Endothelial cell of umbilical vein (primary cell): Measurements from ENCODE around the gene CGAS. TPM values are rescaled to one million over a fixed set of nuclear protein-coding genes. Genes with fewer than 3 reads are reported as not detected.

ENCODE experiments used
- BruUV-seq: library from RNA; stranded (reverse); fragments of 400-500 nt; replicated peaks from 2 replicates; lab custom pipeline; 2021; lab: Mats Ljungman, UMichigan
- CTCF ChIA-PET: fragments of 300-600, 350-600 bp; sonication (Branson Sonifier 250); formaldehyde crosslinking; loops from one replicate; lab custom pipeline; 2021; ENCODE audit warnings: antibody characterized with exemption, inconsistent platforms; lab: Charles Lee
- POLR2A ChIA-PET: fragments of 300-600, 350-600 bp; sonication (Branson Sonifier 250); formaldehyde crosslinking; loops from one replicate; lab custom pipeline; 2021; ENCODE audit warnings: antibody characterized with exemption, inconsistent platforms; lab: Charles Lee
- DNase-seq: peaks from one replicate; pipeline ENCODE4 v3.0.0-alpha.2; 2011; ENCODE audit warnings: low read depth, low spot score
- FAIRE-seq: peaks from 2 replicates; lab custom pipeline; 2011; peaks lifted over from hg19 to GRCh38; lab: Jason Lieb, UNC
- H2AFZ ChIP-seq: 2 replicates; pipeline ENCODE4 v1.6.0; 2012; ENCODE audit warnings: low read depth, low read length, control low read depth, inconsistent platforms
- H3K27ac ChIP-seq: 2 replicates; pipeline ENCODE4 v1.5.1; 2011; ENCODE audit warnings: low read depth, mild to moderate bottlenecking, control low read depth, low read length, moderate library complexity; ENCODE audit not compliant: insufficient read depth
- H3K27me3 ChIP-seq, 2 experiments: 2 replicates each; pipeline versions ENCODE4 v1.6.0 to v1.6.1; 2011; ENCODE audit warnings: low read length in 2 of 2, mixed read lengths in 1 of 2; ENCODE audit not compliant: control insufficient read depth in 2 of 2, insufficient read depth in 2 of 2
- H3K36me3 ChIP-seq, 2 experiments: 2 replicates in 1 of 2; 3 replicates in 1 of 2; pipeline ENCODE4 v1.5.1; 2011; ENCODE audit warnings: low read length in 2 of 2, mild to moderate bottlenecking in 1 of 2, moderate library complexity in 1 of 2; ENCODE audit not compliant: control insufficient read depth in 2 of 2, insufficient read depth in 2 of 2; ENCODE audit errors: extremely low read depth in 1 of 2
- H3K4me1 ChIP-seq: 3 replicates; pipeline ENCODE4 v1.5.1; 2011; ENCODE audit warnings: mild to moderate bottlenecking, low read length; ENCODE audit not compliant: control insufficient read depth, insufficient read depth; ENCODE audit errors: extremely low read depth
- H3K4me2 ChIP-seq: 2 replicates; pipeline ENCODE4 v1.6.1; 2011; ENCODE audit warnings: low read length, control low read depth, mixed read lengths; ENCODE audit not compliant: insufficient read depth
- H3K4me3 ChIP-seq, 3 experiments: fragments of 200-600 bp in 1 of 3; sonication (generic), shearing (Covaris generic) in 1 of 3; replicated peaks in 1 of 3; 2 replicates each; pipeline ENCODE4 v1.5.1; 2011 to 2016; ENCODE audit warnings: control low read depth in 3 of 3, low read length in 3 of 3, mild to moderate bottlenecking in 2 of 3, inconsistent platforms in 1 of 3, low read depth in 1 of 3, moderate library complexity in 1 of 3; ENCODE audit not compliant: insufficient read depth in 1 of 3
- H3K79me2 ChIP-seq: 2 replicates; pipeline ENCODE4 v1.6.0; 2012; ENCODE audit warnings: low read length, inconsistent platforms; ENCODE audit not compliant: control insufficient read depth, insufficient read depth
- H3K9ac ChIP-seq: replicated peaks from 2 replicates; pipeline ENCODE3; 2011; ENCODE audit warnings: low read length, control low read depth; ENCODE audit not compliant: insufficient read depth; ENCODE audit errors: extremely low read depth
- H3K9me1 ChIP-seq: replicated peaks from 3 replicates; pipeline ENCODE4 v1.6.0; 2011; ENCODE audit warnings: mild to moderate bottlenecking, low read length; ENCODE audit not compliant: control insufficient read depth, insufficient read depth; ENCODE audit errors: extremely low read depth
- H3K9me3 ChIP-seq: replicated peaks from 2 replicates; pipeline ENCODE4 v1.5.1; 2012; ENCODE audit warnings: low read length, inconsistent platforms; ENCODE audit not compliant: control insufficient read depth, insufficient read depth
- H4K20me1 ChIP-seq: replicated peaks from 2 replicates; pipeline ENCODE3; 2011; ENCODE audit warnings: mild to moderate bottlenecking, low read length; ENCODE audit not compliant: control insufficient read depth, insufficient read depth; ENCODE audit errors: extremely low read depth
- CTCF ChIP-seq, 2 donors: IDR thresholded peaks; 1 replicate in 1 of 2; 2 replicates in 1 of 2; pipeline ENCODE4 v1.5.1; 2011; ENCODE audit warnings: low read length in 2 of 2, mild to moderate bottlenecking in 2 of 2, moderate library complexity in 2 of 2, control low read depth in 1 of 2, inconsistent platforms in 1 of 2, low read depth in 1 of 2; ENCODE audit not compliant: insufficient read depth in 1 of 2; ENCODE audit errors: extremely low read depth in 1 of 2
- EZH2 ChIP-seq: IDR thresholded peaks from 2 replicates; pipeline ENCODE4 v1.6.1; 2012; ENCODE audit warnings: borderline replicate concordance, low read depth, mild to moderate bottlenecking, moderate library complexity, low read length, inconsistent platforms; ENCODE audit not compliant: severe bottlenecking
- FOS ChIP-seq: IDR thresholded peaks from 2 replicates; pipeline ENCODE4 v1.6.1; 2011; ENCODE audit warnings: mild to moderate bottlenecking, low read length, moderate library complexity, borderline replicate concordance; ENCODE audit not compliant: insufficient read depth
- GATA2 ChIP-seq: IDR thresholded peaks from 2 replicates; pipeline ENCODE4 v1.7.0; 2011; ENCODE audit warnings: low read depth, mild to moderate bottlenecking, moderate library complexity, mixed read lengths, low read length; ENCODE audit not compliant: insufficient read length, insufficient read depth
- JUN ChIP-seq: IDR thresholded peaks from 2 replicates; pipeline ENCODE4 v1.6.1; 2011; ENCODE audit warnings: borderline replicate concordance, low read depth; ENCODE audit not compliant: insufficient read length, insufficient read depth
- MYC ChIP-seq: IDR thresholded peaks from one replicate; pipeline ENCODE4 v1.6.1; 2011; ENCODE audit warnings: mild to moderate bottlenecking, low read depth, low read length
- POLR2A ChIP-seq: IDR thresholded peaks from 2 replicates; pipeline ENCODE4 v1.6.1; 2012; ENCODE audit warnings: low read depth, mild to moderate bottlenecking, control low read depth, low read length
- POLR2AphosphoS5 ChIP-seq: IDR thresholded peaks from 2 replicates; pipeline ENCODE4 v1.6.1; 2012; ENCODE audit warnings: low read depth, mild to moderate bottlenecking, control low read depth, low read length, moderate library complexity; ENCODE audit not compliant: insufficient read depth
- dilution Hi-C: fragments of 300-500 bp; cut with MboI; formaldehyde crosslinking; loops from one replicate; pipeline ENCODE4 v1.15.0; 2019; ENCODE audit warnings: low sequenced_read_pairs; ENCODE audit not compliant: extremely low pct_ligation_motif_present
- intact Hi-C: fragments of 100-400 bp; cut with micrococcal nuclease; formaldehyde crosslinking; loops from one replicate; pipeline ENCODE4 v1.10.0; 2022
- polyA plus RNA-seq, 4 experiments: library from polyadenylated mRNA; depleted of rRNA in 3 of 4; stranded (reverse) in 3 of 4; unstranded in 1 of 4; fragments of >200 nt; gene quantifications; 2 replicates each; pipeline versions ENCODE4 v1.2.1 to v1.2.3, GENCODE V29; 2011 to 2012; ENCODE audit warnings: missing spikeins in 1 of 4
- total RNA-seq: library from RNA; stranded (reverse); gene quantifications from 2 replicates; pipeline ENCODE4 v1.2.3, GENCODE V29; 2021
- TF ChIP-seq, protein P1 (sequence below): IDR thresholded peaks from 2 replicates; pipeline ENCODE4 v1.6.1; 2011; ENCODE audit not compliant: insufficient read depth, insufficient read length

The CGAS gene
- total and polyA plus RNA-seq, 2 donors (not counting 3 experiments of a cell fraction or from before 2014, with no cell fraction given) = 1.9 to 7.4 TPM

- Histone ChIP-seq H3K27ac (no peak overlapping the region), H3K4me2 (no peak overlapping the region), H3K79me2 (no peaks in the 10 kb centered on the region), H3K4me3 (no peak overlapping the region), H3K4me1 (no peaks in the 10 kb centered on the region), H2AFZ (no peak overlapping the region), H4K20me1 (no peaks in the 10 kb centered on the region), H3K36me3 (peaks cover 18 to 23% of the 10 kb centered on the region in 2 experiments), H3K9me3 (no peaks in the 10 kb centered on the region), H3K9ac (no peak overlapping the region), H3K27me3 (no peaks in the 10 kb centered on the region), H3K9me1 (no peaks in the 10 kb centered on the region)
- DNase-seq (no peak), FAIRE-seq (no peak)
- POLR2A ChIA-PET = interaction anchor here (0.6 kb wide), 1 partner anchor 28 kb away, joined by 5 read pairs; no protein-coding TSS in a partner anchor
- BruUV-seq = no TSS peak
- CTCF ChIA-PET = no interaction called here
- intact Hi-C loops (no loop called here), dilution Hi-C loops (no loop called here)
- TF ChIP-seq EZH2 (no peak), GATA2 (no peak), FOS (no peak), POLR2A (no peak), CTCF (IDR thresholded peaks at IDR 0.05; ENCODE audit: extremely low read depth in 1 of 2, insufficient read depth in 1 of 2, low read depth in 1 of 2, low read length in 2 of 2) (no peak), POLR2AphosphoS5 (no peak), JUN (no peak), MYC (no peak)
- TF ChIP-seq, protein P1, sequence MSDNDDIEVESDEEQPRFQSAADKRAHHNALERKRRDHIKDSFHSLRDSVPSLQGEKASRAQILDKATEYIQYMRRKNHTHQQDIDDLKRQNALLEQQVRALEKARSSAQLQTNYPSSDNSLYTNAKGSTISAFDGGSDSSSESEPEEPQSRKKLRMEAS = no peak
These were observed 29.9 kb upstream of the CGAS start for GRCh38 chr6:73481969-73482368.
